ENCODE results near the gene CATSPER1.

CATSPER1 gene

DNA sequence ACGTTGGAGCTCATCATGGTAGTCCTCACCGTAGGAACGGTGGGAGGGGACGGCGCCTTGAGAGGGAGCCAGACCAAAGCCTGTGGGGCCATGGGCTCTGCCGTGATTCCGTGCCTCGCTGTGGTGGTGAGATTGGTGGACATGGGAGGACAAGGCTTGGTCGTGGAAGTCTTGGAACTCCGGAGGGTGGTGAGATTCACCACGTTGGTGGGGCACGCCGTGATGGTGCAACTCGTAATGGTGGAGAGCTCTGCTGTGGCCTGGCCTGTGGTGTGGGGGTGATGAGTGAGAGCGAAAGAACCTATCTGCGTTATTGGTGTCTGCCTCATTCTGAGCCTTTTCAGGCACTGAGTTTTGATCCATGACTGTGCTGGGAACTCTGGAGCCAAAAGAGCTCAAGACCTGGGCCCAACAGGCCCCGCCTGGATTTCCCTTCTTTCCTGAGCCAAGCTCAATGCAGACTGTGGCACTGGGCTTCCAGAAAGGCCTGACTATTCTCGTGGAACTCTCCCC is at the start of gene CATSPER1:
CATSPER1 (minus strand) TSS at position 463 of the 513 bp plus-strand sequence; CDS start at position 363, 100 bp downstream.
- TF ChIP-seq ZNF274 (IDR thresholded peaks at IDR 0.05; ENCODE audit: low read depth, low read length) = no peak
- H3K4me3 ChIP-seq (ENCODE audit: low read length) = no peak within 1 kb of the TSS

DNA sequence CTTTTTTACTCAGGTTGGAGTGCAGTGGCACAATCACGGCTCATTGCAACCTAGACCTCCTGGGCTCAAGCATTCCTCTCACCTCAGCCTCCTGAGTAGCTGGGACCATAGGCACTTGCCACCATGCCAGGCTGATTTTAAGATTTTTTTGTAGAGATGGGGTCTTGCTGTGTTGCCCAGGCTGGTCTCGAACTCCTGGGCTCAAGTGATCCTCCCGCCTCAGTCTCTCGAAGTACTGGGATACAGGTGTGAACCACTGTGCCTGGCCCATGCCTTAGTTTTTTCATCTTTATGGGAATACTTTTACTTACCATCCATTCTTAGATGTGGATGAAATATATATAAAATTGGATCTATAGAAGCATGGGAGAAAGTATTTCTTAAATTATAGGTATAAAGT is 49.0 kb upstream of the CATSPER1 start:
- H3K4me3 ChIP-seq (ENCODE audit: low read length) = no peak overlapping the region
- no peak for TF ChIP-seq ZNF274 (IDR thresholded peaks at IDR 0.05; ENCODE audit: low read depth, low read length)

DNA sequence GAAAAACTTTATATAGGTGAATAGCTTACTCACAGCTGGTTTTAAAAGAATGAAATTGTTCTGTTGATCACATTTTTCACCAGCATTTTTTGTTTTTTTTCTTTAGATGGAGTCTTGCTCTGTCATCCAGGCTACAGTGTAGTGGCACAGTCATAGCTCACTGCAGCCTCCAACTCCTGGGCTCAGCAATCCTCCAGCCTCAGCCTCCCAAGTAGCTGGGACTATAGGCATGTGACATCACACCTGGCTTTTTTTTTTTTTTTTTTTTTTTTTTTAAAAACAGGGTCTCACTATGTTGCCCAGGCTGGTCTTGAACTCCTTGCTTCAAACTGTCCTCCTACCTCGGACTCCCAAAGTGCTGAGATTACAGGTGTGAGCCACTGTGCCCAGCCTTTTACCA is 47.4 kb upstream of the CATSPER1 start:
- TF ChIP-seq ZNF274 (IDR thresholded peaks at IDR 0.05; ENCODE audit: low read depth, low read length) = no peak
- H3K4me3 ChIP-seq (ENCODE audit: low read length) = no peak overlapping the region

DNA sequence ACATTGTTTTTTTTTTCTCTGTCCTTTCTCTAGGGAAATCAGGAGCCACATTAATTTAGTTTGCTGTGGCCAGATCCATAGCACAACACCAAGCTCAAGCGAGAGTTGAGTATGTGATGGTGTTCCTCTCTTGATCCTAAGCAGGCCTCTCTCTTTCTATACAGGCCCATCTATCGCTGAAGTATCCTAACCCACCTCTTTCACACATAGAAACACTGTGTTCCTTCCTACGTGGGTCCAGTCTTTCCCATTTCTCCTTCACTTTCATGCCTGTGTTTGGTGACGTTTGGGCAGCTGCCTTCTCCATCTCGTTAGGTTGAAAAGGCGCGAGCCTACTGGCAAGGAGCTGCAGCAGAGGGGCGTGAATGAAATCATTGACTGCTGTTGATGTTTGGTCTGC is 46.2 kb upstream of the CATSPER1 start:
- no peak overlapping the region for H3K4me3 ChIP-seq (ENCODE audit: low read length)
- TF ChIP-seq ZNF274 (IDR thresholded peaks at IDR 0.05; ENCODE audit: low read depth, low read length) = no peak

DNA sequence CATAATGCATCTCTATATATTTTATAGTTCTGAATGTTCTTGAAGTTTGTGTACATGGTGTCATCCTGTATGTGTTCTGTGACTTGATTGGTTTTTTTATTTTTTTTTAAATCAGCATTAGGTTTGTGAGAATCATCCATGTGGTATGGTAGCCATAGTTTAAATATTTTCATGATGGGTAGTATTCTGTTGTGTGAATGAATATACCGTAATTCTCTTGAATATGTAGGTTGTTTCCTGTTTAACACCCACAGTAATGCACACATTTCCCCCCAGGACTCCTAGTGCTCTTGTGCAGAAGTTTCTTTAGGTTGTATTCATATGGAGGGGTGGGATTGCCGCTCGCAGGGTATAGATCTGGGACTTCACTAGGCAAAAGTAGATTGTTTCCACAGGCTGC is 45.8 kb upstream of the CATSPER1 start:
- peak overlapping the region; percentile 96; the same call in 1 of the 2 replicates for H3K4me3 ChIP-seq (ENCODE audit: low read length)
- TF ChIP-seq ZNF274 (IDR thresholded peaks at IDR 0.05; ENCODE audit: low read depth, low read length) = no peak

DNA sequence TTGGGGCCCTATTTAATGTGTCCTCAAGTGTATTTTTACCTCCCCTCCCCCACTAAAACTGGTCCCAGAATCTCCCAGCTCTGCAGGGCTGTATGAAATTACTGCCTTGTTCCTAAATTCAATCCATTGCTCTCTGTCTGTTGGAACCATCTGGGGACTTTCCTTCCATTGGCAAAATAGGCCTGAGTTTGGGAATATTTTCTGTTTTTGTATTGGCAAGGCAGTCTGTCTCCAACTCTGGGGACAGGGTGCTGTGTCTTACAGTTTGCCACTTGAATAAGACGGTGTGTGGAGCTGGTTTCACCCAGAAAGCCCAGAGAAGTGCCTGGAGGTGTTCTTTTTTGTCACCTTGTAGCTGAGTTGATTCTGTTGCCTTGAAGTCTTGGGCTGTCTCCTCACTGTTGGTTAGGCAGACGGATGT is 45.1 kb upstream of the CATSPER1 start:
- no peak for TF ChIP-seq ZNF274 (IDR thresholded peaks at IDR 0.05; ENCODE audit: low read depth, low read length)
- peak overlapping the region; percentile 96 for H3K4me3 ChIP-seq (ENCODE audit: low read length)

DNA sequence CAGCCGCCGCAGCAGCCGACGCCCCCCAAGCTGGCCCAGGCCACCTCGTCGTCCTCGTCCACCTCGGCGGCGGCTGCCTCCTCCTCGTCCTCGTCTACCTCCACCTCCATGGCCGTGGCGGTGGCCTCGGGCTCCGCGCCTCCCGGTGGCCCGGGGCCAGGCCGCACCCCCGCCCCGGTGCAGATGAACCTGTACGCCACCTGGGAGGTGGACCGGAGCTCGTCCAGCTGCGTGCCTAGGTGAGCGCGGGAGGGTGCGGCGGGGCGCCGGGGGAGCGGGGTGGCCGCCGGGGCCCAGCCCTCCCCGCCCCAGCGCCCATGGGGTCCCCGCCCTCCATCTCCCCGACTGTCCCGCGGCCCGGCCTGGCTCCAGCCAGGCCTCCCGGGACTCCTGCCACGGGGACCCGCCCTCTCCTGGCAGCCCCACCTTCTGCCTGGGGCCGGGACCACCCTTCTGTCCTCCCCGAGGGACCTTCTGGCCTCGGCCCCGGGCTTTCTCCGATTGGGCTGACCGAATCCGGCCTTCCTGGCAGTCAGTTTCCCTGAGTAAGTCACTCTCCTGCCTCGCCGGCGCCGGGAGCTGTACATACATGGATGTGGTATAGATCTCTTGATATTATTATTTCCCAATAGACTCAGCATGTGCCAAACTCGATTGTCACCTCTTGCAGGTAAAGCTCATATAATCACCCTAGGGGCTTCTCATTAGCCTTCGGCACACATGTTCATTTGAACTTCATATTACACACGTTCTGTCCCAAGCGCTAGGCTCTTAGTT is 44.5 kb upstream of the CATSPER1 start:
- peak overlapping the region; percentile 96 for H3K4me3 ChIP-seq (ENCODE audit: low read length)
- no peak for TF ChIP-seq ZNF274 (IDR thresholded peaks at IDR 0.05; ENCODE audit: low read depth, low read length)

DNA sequence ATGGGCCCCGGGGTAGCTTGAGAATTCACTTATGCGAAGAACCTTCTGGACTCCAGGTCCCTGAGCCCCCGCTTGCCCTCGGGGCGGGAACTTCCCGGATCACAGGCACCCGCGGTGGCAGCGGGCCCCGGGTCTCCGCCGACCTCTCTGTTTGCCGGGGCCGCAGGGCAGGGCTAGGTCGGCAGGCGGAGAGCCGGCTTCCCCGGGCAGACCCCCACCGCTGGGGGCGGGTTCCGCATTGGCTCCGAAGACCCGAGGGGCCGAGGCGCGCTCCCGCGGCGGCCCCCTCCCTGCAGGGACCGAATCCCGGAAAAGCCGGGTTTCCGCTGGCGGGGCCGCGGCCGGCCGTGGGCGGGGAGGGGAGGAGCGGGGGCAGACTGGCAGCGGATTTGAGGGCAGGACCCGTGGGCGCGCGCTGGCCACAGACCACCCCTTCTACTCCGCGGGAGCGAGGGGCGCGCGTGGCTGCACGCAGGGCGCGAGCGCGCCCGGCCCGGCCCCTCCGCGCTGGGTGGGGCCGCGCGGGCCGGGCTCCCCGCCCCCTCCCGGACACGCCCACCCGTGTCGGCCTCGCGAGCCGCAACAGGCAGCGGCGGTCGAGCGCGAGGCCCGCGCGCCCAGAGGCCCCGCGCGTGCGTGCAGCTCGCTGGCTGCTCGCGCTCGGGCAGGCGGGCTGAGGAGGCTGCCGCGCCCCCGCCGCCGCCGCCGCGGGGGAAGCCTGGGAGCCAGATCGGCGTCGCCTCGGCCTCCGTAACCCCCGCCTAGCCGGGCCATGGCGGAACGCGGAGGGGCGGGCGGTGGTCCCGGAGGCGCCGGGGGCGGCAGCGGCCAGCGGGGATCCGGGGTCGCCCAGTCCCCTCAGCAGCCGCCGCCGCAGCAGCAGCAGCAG is 43.7 kb upstream of the CATSPER1 start, which contains the start of gene PACS1:
PACS1 (plus strand) TSS at position 558 of the 889 bp plus-strand sequence; CDS start at position 773, 215 bp downstream.
- no peak for TF ChIP-seq ZNF274 (IDR thresholded peaks at IDR 0.05; ENCODE audit: low read depth, low read length)
- H3K4me3 ChIP-seq (ENCODE audit: low read length) = peak within 1 kb of the TSS; percentile 96

DNA sequence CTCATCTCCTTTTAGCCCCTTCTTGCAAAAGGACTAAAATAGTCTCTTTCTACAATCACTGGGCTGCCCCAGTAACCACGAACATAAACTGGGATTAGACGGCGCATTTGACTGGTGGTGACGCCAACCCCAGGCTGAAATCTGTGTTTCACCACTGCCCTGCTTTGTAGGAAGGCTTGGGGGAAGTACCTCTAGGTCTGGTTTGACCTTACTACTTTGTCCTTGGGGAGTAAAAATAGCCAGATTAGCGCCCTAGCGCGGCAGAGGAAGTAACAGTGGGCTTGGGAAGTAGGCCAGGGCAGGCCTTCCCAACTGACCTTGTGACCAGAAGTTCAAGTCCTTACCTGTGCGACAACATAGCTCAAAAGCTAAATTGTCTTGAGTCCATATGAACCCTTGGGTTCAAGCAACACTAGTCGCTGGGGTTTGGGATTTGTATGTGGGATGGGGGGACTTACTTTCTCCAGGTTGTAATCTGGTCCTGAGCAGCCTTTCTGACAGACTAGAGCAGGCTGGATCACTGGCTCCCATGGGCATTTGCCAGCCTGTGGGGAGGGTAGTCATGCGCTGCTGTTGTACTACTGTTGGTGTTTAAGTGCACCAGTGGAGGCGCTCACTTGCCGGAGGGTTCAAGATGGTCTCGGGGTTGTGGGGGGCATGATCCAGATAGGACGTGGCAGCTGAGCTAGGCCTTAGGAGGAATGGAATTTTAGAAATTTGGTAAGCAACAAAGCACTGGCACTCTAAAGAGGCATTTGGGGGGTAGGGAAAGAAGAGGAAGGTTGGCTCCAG is 42.8 kb upstream of the CATSPER1 start:
- no peak for TF ChIP-seq ZNF274 (IDR thresholded peaks at IDR 0.05; ENCODE audit: low read depth, low read length)
- H3K4me3 ChIP-seq (ENCODE audit: low read length) = peak overlapping the region; percentile 96; the same call in 1 of the 2 replicates

DNA sequence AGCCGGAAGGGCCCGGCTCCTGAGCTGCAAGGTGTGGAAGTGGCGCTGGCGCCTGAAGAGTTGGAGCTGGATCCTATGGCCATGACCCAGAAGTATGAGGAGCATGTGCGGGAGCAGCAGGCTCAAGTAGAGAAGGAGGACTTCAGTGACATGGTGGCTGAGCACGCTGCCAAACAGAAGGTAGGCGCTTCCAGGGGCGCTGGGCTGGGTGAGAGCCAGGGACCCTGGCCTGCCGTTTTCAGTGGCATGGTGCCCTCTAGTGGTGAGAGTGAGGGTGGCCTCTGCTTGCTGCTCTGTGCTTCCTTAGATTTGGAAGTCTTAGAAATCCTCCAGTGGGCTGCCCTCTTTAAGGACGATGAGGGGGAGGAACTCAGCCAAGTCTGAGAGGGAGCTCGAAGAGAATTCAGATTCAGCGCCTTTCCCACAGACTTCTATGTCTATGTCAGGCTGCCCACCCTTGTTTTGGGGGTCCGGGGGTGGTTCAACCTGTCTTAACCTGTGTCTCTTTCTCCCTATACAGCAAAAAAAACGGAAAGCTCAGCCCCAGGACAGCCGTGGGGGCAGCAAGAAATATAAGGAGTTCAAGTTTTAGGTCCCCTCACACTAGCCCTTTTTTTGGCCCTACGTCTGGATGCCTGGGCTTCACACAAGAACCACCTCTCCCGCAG is 42.0 kb upstream of the CATSPER1 start:
- TF ChIP-seq ZNF274 (IDR thresholded peaks at IDR 0.05; ENCODE audit: low read depth, low read length) = no peak
- no peak overlapping the region for H3K4me3 ChIP-seq (ENCODE audit: low read length)

DNA sequence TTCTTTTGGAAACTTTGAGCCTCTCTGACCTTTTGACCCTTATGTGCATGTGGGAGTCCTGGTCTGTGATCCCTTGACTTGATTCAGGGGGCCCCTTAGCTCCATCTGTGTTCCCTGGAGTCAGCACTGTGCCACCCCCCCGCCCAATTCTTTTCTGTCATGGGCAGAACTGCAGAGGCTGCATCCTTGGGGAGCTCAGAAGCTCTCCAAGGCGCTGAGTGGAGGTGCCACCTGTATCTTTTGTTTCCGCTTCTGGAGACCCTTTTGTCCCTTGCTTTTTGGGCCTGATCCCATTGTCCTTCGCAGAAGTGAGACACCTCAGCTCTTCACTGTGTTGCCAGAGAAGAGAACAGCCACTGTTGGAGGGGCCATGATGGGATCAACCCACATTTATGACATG is 41.4 kb upstream of the CATSPER1 start:
- no peak for TF ChIP-seq ZNF274 (IDR thresholded peaks at IDR 0.05; ENCODE audit: low read depth, low read length)

DNA sequence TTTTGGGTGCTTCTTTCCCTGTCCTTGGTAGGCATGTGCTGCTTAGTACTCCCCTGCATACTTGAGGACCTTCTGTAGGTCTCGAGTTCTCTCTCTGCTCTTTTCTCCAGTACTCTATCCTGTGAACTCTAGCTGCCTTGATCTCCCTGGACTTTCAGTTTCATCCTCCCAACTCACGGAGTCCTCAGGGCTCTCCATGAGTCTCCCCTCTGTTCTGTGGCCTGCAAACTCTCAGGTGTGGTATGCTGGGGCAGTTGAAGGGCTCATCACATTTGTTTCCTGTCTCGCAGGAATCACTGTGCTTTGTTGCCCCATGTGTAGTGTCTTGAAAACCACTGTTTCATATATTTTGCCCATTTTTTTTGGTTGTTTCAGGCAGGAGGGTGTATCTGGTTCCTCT is 40.5 kb upstream of the CATSPER1 start:
- H3K4me3 ChIP-seq (ENCODE audit: low read length) = no peak overlapping the region
- no peak for TF ChIP-seq ZNF274 (IDR thresholded peaks at IDR 0.05; ENCODE audit: low read depth, low read length)

More for the DNA sequence above, 41.4 kb upstream of the CATSPER1 start:
- H3K4me3 ChIP-seq (ENCODE audit: low read length) = no peak overlapping the region

DNA sequence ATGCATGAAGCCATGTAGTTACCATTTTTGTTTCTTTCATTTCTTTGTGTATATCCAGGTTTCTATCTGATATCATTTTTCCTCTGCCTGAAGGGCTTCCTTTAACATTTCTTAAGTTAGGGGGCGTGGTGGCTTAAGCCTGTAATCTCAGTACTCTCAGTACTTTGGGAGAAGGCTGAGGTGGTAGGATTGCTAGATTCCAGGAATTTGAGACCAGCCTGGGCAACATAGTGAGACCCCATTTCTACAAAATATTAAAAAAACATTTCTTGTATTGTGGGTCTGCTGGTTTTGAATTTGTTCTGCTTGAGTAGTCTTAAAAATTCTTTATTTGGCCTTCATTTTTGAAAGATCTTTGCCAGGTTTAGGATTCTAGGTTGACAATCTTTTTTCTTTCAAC is 38.3 kb upstream of the CATSPER1 start:
- H3K4me3 ChIP-seq (ENCODE audit: low read length) = no peak overlapping the region
- no peak for TF ChIP-seq ZNF274 (IDR thresholded peaks at IDR 0.05; ENCODE audit: low read depth, low read length)
